GM23338 (cell line): ENCODE measurements around the gene SDHB.

Experiments used
- CREB1 ChIP-seq: fragments of 250-450 bp; sonication (Bioruptor Pico); IDR thresholded peaks from 2 replicates; pipeline ENCODE4 v1.5.0; 2020; ENCODE audit warnings: low read depth, mild to moderate bottlenecking, moderate library complexity
- CTCF ChIP-seq, 2 experiments: fragments of 200-600 bp in 1 of 2; sonication (generic) in 1 of 2; conservative IDR thresholded peaks; 2 replicates each; pipeline versions ENCODE4 v1.5.1 to v1.6.1; 2016 to 2017; ENCODE audit warnings: antibody characterized with exemption in 2 of 2, low read depth in 2 of 2, mild to moderate bottlenecking in 2 of 2, moderate library complexity in 1 of 2
- ETS1 ChIP-seq: IDR thresholded peaks from 2 replicates; pipeline ENCODE4 v1.6.1; 2016; ENCODE audit warnings: antibody characterized with exemption
- EZH2 ChIP-seq: fragments of 200-600 bp; sonication (generic); IDR thresholded peaks from one replicate; pipeline ENCODE4 v1.8.0; 2017; ENCODE audit warnings: antibody characterized with exemption, mild to moderate bottlenecking, low read depth; ENCODE audit not compliant: unreplicated experiment
- EZH2phosphoT487 ChIP-seq: fragments of 200-600 bp; sonication (generic); IDR thresholded peaks from one replicate; pipeline ENCODE4 v1.8.1; 2018; ENCODE audit warnings: antibody characterized with exemption; ENCODE audit not compliant: unreplicated experiment
- JUNB ChIP-seq: IDR thresholded peaks from one replicate; pipeline ENCODE4 v1.6.1; 2016; ENCODE audit warnings: antibody characterized with exemption; ENCODE audit not compliant: unreplicated experiment
- NANOG ChIP-seq: IDR thresholded peaks from 2 replicates; pipeline ENCODE4 v1.6.1; 2016; ENCODE audit warnings: antibody characterized with exemption, borderline replicate concordance
- POLR2AphosphoS5 ChIP-seq: IDR thresholded peaks from 2 replicates; pipeline ENCODE4 v1.6.1; 2016; ENCODE audit warnings: antibody characterized with exemption, low read depth
- REST ChIP-seq: IDR thresholded peaks from one replicate; pipeline ENCODE4 v1.6.1; 2018; ENCODE audit warnings: antibody characterized with exemption; ENCODE audit not compliant: unreplicated experiment
- STAT1 ChIP-seq: IDR thresholded peaks from one replicate; pipeline ENCODE4 v1.6.1; 2016; ENCODE audit warnings: antibody characterized with exemption; ENCODE audit not compliant: unreplicated experiment
- ZNF114 ChIP-seq: fragments of 250-450 bp; sonication (Bioruptor Pico); IDR thresholded peaks from 2 replicates; pipeline ENCODE4 v1.5.0; 2020; ENCODE audit warnings: mild to moderate bottlenecking, moderate library complexity
- ZNF331 ChIP-seq: fragments of 250-450 bp; sonication (Bioruptor Pico); IDR thresholded peaks from 2 replicates; pipeline ENCODE4 v1.5.0; 2020; ENCODE audit warnings: low read depth, mild to moderate bottlenecking, moderate library complexity
- TF ChIP-seq, protein P1 (sequence below): fragments of 250-450 bp; sonication (Bioruptor Pico); IDR thresholded peaks from 2 replicates; pipeline ENCODE4 v1.5.0; 2020; ENCODE audit warnings: mild to moderate bottlenecking, moderate library complexity

DNA sequence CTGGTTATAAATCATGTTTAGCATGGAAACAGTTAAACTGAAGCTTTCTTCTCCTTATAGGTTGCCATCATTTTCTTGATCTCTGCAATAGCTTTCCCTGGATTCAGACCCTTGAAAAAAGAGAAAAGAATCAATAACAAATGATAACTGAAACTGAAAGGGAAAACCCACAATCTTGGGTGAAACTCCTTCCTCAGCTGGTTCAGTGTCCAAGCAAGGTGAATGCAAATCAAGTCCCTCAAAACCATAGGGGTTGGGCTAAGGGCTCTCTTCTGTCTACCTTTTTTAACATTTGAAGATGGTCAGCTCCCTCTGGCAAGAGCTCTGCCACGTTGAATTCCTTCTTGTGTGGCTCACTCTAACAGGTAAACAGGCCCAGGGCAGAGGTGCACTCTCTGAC, 35.0 kb downstream of the SDHB start:
- TF ChIP-seq POLR2AphosphoS5 (no peak), EZH2 (no peak), CTCF (conservative IDR thresholded peaks at IDR 0.05; ENCODE audit: low read depth in 2 of 2) (no peak), ETS1 (no peak), JUNB (no peak), EZH2phosphoT487 (no peak), CREB1 (CRISPR knock-in tag) (no peak), ZNF331 (CRISPR knock-in tag) (no peak), NANOG (no peak), REST (no peak), ZNF114 (CRISPR knock-in tag) (no peak), STAT1 (no peak)
- TF ChIP-seq, protein P1, sequence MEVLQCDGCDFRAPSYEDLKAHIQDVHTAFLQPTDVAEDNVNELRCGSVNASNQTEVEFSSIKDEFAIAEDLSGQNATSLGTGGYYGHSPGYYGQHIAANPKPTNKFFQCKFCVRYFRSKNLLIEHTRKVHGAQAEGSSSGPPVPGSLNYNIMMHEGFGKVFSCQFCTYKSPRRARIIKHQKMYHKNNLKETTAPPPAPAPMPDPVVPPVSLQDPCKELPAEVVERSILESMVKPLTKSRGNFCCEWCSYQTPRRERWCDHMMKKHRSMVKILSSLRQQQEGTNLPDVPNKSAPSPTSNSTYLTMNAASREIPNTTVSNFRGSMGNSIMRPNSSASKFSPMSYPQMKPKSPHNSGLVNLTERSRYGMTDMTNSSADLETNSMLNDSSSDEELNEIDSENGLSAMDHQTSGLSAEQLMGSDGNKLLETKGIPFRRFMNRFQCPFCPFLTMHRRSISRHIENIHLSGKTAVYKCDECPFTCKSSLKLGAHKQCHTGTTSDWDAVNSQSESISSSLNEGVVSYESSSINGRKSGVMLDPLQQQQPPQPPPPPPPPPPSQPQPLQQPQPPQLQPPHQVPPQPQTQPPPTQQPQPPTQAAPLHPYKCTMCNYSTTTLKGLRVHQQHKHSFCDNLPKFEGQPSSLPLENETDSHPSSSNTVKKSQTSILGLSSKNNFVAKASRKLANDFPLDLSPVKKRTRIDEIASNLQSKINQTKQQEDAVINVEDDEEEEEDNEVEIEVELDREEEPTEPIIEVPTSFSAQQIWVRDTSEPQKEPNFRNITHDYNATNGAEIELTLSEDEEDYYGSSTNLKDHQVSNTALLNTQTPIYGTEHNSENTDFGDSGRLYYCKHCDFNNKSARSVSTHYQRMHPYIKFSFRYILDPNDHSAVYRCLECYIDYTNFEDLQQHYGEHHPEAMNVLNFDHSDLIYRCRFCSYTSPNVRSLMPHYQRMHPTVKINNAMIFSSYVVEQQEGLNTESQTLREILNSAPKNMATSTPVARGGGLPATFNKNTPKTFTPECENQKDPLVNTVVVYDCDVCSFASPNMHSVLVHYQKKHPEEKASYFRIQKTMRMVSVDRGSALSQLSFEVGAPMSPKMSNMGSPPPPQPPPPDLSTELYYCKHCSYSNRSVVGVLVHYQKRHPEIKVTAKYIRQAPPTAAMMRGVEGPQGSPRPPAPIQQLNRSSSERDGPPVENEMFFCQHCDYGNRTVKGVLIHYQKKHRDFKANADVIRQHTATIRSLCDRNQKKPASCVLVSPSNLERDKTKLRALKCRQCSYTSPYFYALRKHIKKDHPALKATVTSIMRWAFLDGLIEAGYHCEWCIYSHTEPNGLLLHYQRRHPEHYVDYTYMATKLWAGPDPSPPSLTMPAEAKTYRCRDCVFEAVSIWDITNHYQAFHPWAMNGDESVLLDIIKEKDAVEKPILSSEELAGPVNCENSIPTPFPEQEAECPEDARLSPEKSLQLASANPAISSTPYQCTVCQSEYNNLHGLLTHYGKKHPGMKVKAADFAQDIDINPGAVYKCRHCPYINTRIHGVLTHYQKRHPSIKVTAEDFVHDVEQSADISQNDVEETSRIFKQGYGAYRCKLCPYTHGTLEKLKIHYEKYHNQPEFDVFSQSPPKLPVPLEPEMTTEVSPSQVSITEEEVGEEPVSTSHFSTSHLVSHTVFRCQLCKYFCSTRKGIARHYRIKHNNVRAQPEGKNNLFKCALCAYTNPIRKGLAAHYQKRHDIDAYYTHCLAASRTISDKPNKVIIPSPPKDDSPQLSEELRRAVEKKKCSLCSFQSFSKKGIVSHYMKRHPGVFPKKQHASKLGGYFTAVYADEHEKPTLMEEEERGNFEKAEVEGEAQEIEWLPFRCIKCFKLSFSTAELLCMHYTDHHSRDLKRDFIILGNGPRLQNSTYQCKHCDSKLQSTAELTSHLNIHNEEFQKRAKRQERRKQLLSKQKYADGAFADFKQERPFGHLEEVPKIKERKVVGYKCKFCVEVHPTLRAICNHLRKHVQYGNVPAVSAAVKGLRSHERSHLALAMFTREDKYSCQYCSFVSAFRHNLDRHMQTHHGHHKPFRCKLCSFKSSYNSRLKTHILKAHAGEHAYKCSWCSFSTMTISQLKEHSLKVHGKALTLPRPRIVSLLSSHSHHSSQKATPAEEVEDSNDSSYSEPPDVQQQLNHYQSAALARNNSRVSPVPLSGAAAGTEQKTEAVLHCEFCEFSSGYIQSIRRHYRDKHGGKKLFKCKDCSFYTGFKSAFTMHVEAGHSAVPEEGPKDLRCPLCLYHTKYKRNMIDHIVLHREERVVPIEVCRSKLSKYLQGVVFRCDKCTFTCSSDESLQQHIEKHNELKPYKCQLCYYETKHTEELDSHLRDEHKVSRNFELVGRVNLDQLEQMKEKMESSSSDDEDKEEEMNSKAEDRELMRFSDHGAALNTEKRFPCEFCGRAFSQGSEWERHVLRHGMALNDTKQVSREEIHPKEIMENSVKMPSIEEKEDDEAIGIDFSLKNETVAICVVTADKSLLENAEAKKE (CRISPR knock-in tag) = no peak
